C4-2B (cell line): ENCODE results near the gene ZNF688.

Experiments
- CTCF ChIP-seq: fragments of 450-650 bp; conservative IDR thresholded peaks from 2 replicates; pipeline ENCODE4 v1.5.1; 2017; ENCODE audit warnings: mild to moderate bottlenecking
- ZFX ChIP-seq: fragments of 450-650 bp; IDR thresholded peaks from 2 replicates; pipeline ENCODE4 v1.6.1; 2017

GRCh38 chr16:30527635-30528178, 43.8 kb downstream of the ZNF688 start:
- no peak for TF ChIP-seq CTCF
- no peak for TF ChIP-seq ZFX
